Embryonic facial prominence (tissue), 1 donor: ENCODE data around the gene TIMM21.

Experiments used
- DNase-seq: peaks from one replicate; pipeline ENCODE4 v3.0.0-alpha.2; 2016; ENCODE audit errors: extremely low spot score

Gene TIMM21

GRCh38 chr18:74191577-74191976 is 43.3 kb downstream of the TIMM21 start:
- no peak for DNase-seq

GRCh38 chr18:74194691-74195090 is 46.4 kb downstream of the TIMM21 start:
- DNase-seq, result no peak

- DNase-seq, result peak; percentile 59
These were observed 48.1 kb downstream of the TIMM21 start for GRCh38 chr18:74196220-74197119.

GRCh38 chr18:74197705-74198341 is 49.5 kb downstream of the TIMM21 start:
- no peak for DNase-seq

- no peak for DNase-seq
These were observed 50.1 kb downstream of the TIMM21 start for GRCh38 chr18:74198453-74198852.

- DNase-seq, result no peak
These were observed 52.5 kb downstream of the TIMM21 start for GRCh38 chr18:74200780-74201179.

- DNase-seq, result no peak
These were observed 55.5 kb downstream of the TIMM21 start for GRCh38 chr18:74203811-74204210.

- no peak for DNase-seq
These were observed 56.3 kb downstream of the TIMM21 start for GRCh38 chr18:74204526-74205152.
